HL-60/S4 treated with phorbol 12-myristate 13-acetate at 8.2 ng/mL for 4 days and 3 days (cell line): ENCODE measurements around the gene EIF5.
"Not testable (repeated sequence)": the region's sequence is repeated elsewhere in the genome, so short reads cannot be mapped to it uniquely, and the experiment has no call there.

Experiments used
- in situ Hi-C: fragments of 300-500 bp; cut with MboI; formaldehyde crosslinking; loops from 2 replicates; pipeline ENCODE4 v1.15.0; 2022; ENCODE audit warnings: low sequenced_read_pairs

The EIF5 gene

DNA sequence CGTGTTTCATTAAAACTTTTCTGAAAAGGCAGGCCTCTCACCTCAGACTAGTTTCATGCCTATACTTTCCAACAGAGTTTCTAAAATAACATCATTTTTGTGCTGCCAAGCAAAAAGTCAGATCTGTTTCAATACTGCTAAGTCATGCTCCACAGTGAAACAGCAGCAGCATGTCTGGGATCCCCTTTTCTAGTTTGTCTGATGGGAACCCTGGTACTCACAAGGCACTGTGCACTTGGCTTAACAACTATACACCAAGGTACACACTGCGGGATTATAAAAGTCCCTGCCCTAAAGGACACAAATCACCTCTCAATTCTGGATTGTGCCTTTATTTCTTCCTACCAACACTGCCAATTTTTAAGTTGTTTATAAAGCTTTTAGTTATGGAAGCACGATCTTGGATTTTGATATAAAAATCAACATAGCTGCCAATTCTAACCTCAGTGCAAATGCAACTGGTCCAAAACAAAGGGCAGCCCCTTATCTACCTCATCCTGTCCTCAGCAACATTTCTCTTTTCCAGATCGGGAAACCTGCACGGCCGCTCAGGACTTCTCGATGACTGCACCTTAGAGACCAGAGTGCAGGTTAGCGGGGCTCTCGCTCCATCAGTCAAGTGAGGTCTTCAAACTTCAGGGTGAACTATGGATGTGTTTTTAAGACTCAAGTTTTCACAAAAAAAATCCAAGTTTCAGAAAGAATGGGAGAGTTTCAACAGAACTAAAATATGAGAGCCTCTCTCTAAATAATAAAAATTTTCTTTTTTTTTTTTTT, 1.7 kb upstream of the EIF5 start:
- in situ Hi-C loops, result no loop called here

GRCh38 chr14:103334644-103335622, 896 bp downstream of the EIF5 start:
- in situ Hi-C loops, result no loop called here

DNA sequence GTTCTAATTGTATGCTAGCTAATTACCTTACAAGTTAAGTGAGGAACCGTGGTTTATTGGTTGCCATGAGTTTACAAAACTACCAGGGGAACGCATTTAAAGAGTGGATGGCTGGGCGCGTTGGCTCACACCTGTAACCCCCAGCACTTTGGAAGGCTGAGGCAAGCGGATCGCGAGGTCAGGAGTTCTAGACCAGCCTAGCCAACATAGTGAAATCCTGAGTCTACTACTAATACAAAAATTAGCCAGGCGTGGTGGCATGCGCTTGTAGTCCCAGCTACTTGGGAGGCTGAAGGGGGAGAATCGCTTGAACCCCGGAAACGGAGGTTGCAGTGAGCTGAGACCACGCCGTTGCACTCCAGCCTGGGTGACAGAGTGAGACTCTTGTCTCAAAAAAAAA, 2.2 kb downstream of the EIF5 start:
- in situ Hi-C loops, result no loop called here

DNA sequence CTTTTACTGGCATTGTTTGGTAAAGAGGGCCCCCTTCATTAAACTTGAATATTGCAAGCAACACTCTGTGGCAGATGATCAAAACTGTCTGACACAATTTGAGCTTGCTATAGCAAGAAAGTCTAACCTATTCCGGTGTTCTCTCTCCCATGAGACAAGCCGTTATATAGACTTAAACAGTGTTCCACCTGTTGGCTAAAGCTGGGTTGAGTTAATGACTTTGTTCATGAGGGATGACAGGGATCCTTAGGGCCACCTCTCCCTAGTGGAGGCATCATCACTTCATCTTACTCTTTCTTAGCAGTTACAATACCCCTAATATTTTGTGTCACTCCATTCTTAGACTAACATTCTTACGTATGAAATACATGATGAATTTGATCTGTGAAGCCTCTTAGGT, 3.8 kb downstream of the EIF5 start:
- in situ Hi-C loops, result no loop called here

DNA sequence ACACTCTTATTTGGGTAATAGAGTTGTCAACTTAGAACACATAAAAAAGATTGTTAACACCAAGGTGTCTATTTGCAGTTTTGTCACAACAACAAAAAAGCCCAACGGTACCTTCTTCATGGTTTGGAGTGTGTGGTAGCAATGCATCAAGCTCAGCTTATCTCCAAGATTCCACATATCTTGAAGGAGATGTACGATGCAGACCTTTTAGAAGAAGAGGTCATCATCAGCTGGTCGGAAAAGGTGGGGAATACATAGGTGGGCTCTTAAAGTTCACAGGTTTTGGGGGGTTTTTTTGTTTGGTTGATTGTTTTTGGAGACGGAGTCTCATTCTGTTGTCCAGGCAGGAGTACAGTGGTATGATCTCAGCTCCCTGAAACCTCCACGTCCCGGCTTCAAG, 5.5 kb downstream of the EIF5 start:
- in situ Hi-C loops, result no loop called here

GRCh38 chr14:103340480-103341212, 6.6 kb downstream of the EIF5 start:
- in situ Hi-C loops, result no loop called here

DNA sequence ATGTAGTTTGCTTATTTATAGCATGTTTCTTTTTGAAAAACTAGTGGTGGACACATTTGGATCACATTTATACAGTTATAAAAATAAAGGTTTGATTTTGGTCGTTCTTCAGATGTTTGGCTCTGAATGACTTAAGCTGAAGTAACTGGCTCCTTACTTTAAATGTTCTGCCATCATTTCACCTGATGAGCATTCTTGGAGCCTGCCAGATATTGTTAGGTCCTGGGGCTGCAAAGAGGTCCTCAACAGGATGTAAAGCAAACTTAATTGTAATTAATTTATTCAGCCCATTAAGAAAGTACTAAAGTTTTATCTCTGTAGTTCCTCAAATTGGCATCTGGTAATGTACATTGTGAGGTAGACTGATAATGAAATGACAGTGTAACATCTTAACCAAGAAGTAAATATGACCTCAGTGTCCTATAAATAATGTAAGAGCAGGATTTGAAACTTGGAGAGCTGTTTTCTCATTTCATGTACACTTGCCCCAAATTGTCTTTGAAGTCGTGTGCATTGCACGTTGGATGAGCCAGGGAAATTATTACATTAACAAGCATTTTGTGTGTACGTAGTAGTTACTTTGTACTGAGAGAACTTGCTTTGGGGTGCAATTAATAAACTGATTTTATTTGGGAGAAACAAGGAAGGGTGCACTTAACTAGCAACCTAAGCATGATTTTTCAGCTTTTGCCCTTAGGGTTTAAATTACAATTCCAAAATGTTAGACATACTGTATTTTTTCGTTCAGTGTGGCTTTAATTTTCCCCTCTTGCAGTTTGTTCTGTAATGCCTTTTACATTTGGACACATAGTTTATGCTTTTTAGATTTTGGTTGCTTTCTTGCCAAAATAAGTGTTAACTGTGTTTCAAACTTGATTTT, 7.5 kb downstream of the EIF5 start:
- in situ Hi-C loops, result no loop called here

GRCh38 chr14:103343164-103343879, 9.3 kb downstream of the EIF5 start:
- in situ Hi-C loops, result no loop called here

GRCh38 chr14:103343905-103344797, 10.1 kb downstream of the EIF5 start:
- in situ Hi-C loops, result no loop called here

GRCh38 chr14:103346286-103346685, 12.2 kb downstream of the EIF5 start:
- in situ Hi-C loops, result no loop called here

DNA sequence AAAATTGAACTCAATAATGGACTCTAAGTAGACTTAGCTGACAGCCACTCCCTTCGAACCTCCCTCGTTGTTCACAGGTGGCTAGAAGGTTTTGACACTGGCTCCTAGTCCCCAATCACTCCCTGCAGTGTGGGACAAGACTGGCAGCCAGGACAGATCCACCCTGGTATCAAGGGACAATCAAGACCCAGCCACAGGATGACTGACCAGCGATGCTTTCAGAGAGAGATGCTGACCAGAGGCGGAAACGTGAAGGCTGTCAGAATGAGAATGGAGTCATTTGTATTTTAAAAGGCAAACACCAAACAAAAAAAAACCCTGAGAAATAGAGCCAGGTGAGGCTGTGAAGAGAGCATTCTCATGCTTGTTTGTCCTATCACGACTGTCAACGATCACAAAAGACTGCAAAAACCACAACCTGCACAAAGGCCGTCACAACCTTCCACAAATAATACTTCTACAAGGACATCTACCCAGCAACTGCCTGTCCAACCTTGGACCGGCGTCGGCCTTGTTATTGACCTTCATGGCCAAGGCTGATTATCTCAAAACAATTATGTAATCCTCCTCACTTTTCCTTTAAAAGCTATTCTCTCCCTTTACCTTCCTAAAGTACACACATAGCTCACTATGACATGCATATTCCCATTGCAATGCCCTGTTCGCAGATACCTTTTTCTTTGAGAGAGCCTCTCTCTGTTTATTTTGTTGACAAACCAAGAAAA, 13.2 kb downstream of the EIF5 start:
- in situ Hi-C loops, result no loop called here

GRCh38 chr14:103348154-103348553, 14.1 kb downstream of the EIF5 start:
- in situ Hi-C loops, result no loop called here

GRCh38 chr14:103349982-103350381, 15.9 kb downstream of the EIF5 start:
- in situ Hi-C loops, result no loop called here

GRCh38 chr14:103353362-103353761, 19.3 kb downstream of the EIF5 start:
- in situ Hi-C loops, result no loop called here

DNA sequence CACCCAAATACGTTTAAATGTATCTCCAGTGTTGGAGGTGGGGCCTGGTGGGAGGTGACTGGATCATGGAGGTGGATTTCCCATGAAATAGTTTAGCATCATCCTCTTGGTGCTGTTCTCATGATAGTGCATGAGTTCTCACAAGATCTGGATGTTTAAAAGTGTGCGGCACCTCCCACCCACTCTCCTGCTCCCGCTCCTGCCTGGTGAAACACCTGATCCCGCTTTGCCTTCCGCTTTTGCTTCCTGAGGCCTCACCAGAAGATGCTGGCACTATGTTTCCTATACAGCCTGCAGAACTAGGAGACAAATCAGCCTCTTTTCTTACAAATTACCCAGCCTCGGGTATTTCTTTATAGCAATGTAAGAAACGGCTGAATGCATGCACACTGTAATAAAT, 20.1 kb downstream of the EIF5 start:
- in situ Hi-C loops, result no loop called here

GRCh38 chr14:103356024-103356682, 22.1 kb downstream of the EIF5 start:
- in situ Hi-C loops, result no loop called here

DNA sequence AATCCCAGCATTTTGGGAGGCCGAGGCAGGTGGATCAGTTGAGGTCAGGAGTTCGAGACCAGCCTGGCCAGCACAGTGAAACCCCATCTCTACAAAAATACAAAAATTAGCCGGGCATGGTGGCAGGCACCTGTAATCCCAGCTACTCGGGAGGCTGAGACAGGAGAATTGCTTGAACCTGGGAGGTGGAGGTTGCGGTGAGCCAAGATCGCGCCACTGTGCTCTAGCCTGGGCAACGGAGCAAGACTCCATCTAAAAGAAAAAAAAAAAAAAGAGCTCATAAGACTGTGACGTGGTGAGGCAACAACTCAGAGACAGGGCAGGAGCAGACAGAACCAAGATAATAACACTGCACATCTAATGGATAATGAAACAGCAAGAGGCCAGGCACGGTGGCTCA, 23.5 kb downstream of the EIF5 start:
- in situ Hi-C loops, result not testable (repeated sequence)
